ENCODE data around the gene KHDC4.

DNA sequence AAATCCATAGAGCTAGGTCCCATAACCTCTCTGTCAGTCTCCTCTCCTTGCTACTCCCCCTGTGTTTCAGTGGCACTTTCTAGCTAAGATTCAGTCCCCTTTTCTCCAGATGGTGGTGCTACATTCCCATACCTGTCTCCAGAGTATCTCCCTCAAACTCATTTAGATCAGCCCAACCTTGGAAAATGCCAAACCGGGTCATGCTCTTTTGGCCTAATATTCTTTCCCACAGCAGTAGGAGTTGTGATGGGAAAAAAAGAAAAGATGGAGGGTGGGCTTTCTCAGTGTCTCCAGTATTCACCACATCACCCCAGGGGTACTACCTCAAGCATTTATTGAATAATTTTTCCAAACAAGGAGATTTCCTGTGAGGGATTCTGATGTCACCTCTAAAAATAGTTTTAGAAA lies 4.0 kb upstream of the KHDC4 start:
- TF ChIP-seq, protein P1, sequence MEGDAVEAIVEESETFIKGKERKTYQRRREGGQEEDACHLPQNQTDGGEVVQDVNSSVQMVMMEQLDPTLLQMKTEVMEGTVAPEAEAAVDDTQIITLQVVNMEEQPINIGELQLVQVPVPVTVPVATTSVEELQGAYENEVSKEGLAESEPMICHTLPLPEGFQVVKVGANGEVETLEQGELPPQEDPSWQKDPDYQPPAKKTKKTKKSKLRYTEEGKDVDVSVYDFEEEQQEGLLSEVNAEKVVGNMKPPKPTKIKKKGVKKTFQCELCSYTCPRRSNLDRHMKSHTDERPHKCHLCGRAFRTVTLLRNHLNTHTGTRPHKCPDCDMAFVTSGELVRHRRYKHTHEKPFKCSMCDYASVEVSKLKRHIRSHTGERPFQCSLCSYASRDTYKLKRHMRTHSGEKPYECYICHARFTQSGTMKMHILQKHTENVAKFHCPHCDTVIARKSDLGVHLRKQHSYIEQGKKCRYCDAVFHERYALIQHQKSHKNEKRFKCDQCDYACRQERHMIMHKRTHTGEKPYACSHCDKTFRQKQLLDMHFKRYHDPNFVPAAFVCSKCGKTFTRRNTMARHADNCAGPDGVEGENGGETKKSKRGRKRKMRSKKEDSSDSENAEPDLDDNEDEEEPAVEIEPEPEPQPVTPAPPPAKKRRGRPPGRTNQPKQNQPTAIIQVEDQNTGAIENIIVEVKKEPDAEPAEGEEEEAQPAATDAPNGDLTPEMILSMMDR (conservative IDR thresholded peaks at IDR 0.05; ENCODE audit: low read length): peak; percentile 87
- TF ChIP-seq EZH2phosphoT487 (IDR thresholded peaks at IDR 0.05; ENCODE audit: borderline replicate concordance): no peak
